HG02678 (cell line): ENCODE results near the gene KRTAP5-11.
"Not testable (repeated sequence)": the region's sequence is repeated elsewhere in the genome, so short reads cannot be mapped to it uniquely, and the experiment has no call there.

ENCODE experiments used
- ATAC-seq: cut with Tn5 transposase; IDR thresholded peaks from one replicate; pipeline ENCODE4 v1.9.1; 2021; ENCODE audit warnings: mild to moderate bottlenecking, moderate library complexity; ENCODE audit not compliant: unreplicated experiment

The KRTAP5-11 gene, protein sequence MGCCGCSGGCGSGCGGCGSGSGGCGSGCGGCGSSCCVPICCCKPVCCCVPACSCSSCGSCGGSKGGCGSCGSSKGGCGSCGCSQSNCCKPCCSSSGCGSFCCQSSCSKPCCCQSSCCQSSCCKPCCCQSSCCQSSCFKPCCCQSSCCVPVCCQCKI

DNA sequence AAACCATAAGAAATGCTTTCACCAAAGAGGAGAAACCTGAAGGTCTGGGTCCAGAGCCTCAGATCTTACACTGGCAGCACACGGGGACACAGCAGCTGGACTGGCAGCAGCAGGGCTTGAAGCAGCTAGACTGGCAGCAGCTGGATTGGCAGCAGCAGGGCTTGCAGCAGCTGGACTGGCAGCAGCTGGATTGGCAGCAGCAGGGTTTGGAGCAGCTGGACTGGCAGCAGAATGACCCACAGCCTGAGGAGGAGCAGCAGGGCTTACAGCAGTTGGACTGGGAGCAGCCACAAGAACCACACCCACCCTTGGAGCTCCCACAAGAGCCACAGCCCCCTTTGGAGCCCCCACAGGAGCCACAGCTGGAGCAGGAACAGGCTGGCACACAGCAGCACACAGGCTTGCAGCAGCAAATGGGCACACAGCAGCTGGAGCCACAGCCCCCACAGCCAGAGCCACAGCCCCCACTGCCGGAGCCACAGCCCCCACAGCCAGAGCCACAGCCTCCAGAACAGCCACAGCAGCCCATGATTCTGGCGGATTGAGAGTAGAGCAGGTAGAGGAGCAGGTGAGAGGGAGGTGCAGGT lies at the start of gene KRTAP5-11:
TSS of gene KRTAP5-11 (minus strand) at position 567 of the 587 bp plus-strand sequence. CDS start at position 529, 38 bp downstream.
- ATAC-seq, result no peak

DNA sequence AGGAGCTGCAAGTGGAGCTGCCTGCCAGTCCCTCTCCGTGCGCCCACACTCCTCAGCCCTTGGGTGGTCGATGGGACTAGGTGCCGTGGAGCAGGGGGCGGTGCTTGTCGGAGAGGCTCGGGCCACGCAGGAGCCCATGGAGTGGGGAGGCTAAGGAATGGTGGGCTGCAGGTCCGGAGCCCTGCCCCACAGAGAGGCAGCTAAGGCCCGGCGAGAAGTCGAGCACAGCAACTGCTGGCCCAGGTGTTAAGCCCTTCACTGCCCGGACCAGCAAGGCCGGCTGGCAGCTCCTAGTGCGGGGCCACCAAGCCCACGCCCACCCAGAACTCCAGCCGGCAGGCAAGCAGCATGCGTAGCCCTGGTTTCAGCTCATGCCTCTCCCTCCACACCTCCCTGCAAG lies 48.9 kb upstream of the KRTAP5-11 start:
- not testable (repeated sequence) for ATAC-seq

DNA sequence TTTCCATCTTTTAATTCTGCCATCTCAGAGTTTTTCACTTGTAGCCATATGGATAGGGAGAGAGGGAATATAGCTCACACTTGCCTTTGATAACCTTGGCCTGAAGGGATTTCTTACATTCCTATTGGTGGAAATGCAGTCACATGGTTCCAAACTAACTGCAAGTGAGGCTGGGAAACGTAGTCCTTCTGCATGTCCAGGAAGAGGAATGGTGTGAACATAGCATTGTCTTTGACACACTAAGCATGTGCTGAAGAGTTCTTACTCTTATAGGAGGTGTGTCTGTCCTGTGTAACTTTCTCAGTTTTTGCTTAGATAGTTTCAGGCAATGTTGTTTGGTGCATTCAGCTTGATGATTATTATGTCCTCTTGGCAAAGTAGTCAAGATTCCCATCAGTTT lies 47.4 kb upstream of the KRTAP5-11 start:
- ATAC-seq, result not testable (repeated sequence)

DNA sequence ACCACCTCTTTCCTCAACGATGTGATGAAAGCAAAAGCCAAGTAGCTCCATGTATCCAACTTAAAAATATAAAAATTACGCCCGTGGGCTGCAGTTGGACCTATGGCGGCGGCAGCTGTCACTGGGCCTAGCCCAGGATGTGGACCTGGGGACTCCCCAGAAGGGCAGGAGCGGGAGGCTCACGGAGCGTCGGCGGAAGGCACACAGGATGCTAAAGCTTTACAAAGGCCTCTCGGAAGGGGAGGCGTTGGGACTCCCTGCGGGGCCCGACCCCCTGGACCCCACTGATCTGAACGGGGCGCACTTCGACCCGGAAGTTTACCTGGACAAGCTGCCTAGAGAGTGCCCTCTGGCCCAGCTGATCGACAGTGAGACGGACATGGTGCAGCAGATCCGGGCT lies 46.3 kb upstream of the KRTAP5-11 start:
- not testable (repeated sequence) for ATAC-seq

DNA sequence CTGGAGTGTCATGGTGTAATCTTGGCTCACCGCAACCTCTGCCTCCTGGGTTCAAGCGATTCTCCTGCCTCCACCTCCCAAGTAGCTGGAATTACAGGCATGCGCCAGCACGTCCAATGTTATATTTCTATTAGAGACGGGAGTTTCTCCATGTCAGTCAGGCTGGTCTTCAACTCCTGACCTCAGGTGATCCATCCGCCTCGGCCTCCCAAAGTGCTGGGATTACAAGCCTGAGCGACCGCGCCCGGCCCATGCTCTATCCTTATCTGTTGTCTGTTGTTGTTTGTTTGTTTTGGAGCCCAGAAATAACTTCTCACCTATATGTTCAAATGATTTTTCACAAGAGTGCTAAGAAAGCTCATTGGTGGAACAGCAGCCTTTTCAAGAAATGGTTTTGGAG lies 40.6 kb upstream of the KRTAP5-11 start:
- not testable (repeated sequence) for ATAC-seq

DNA sequence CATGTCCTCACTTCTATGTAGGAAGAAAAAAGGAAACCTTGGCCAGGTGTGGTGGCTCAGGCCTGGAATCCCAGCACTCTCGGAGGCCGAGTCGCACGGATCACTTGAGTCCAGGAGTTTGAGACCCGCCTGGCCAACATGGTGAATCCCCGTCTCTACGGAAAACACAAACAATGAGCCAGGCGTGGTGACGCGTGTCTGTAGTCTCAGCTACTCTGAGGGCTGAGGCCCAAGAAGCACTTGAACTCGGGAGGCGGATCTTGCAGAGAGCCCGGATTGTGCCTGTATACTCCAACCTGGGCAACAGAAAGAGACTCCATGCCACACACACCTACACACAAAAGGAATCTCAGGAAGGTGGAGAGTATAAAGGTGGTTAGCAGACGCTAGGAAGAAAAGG lies 39.9 kb upstream of the KRTAP5-11 start:
- ATAC-seq, result not testable (repeated sequence)

DNA sequence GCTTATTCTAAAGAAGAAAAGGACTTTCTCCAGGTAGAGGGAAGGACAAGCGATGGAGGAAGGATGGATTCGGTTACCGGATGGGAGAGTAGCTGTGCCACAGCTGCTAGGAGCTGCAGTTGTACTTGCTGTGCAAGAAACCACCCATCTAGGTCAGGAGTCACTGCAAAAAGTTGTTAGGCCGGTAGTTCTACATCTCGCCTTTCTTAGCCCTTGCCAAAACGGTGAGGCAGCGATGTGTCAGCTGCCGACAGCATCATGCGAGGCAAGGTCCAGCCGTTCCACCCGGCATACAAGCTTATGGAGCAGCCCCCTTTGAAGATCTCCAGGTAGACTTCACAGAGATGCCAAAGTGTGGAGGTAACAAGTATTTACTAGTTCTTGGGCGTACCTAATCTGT lies 32.3 kb upstream of the KRTAP5-11 start:
- not testable (repeated sequence) for ATAC-seq

DNA sequence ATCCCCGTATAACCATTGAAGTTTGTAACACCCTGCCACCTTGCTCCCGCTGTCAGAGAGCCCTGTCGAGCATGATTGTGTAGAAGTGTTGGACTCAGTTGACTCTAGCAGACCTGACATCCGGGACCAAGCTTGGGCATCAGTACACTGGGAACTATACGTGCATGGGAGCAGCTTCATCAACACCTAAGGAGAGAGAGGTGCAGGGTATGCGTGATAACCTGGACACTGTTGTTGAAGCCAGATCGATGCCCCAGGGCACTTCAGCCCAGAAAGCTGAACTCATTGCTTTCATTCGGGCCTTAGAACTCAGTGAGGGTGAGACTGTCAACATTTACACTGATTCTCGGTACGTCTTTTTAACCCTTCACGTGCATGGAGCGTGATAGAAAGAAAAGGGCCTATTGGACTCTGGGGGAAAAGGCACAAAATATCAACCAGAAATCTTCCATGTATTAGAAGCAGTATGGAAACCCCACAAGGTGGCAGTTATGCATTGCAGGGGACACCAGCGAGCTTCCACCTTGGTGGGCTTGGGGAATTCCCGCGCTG lies 31.8 kb upstream of the KRTAP5-11 start:
- not testable (repeated sequence) for ATAC-seq

DNA sequence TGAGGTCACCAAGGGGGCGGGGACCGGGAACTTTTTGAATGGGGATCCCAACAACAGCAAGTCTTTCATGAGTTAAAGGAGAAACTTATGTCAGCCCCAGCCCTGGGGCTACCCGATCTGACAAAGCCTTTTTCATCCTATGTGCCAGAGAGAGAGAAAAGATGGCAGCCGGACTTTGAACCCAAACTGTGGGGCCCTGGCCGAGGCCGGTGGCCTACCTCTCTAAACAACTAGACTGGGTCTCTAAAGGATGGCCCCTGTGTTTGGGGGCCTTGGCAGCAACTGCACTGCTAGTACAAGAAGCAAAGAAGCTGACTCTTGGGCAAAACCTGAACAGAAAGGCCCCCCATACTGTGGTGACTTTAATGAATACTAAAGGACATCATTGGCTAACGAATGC lies 31.3 kb upstream of the KRTAP5-11 start:
- not testable (repeated sequence) for ATAC-seq

DNA sequence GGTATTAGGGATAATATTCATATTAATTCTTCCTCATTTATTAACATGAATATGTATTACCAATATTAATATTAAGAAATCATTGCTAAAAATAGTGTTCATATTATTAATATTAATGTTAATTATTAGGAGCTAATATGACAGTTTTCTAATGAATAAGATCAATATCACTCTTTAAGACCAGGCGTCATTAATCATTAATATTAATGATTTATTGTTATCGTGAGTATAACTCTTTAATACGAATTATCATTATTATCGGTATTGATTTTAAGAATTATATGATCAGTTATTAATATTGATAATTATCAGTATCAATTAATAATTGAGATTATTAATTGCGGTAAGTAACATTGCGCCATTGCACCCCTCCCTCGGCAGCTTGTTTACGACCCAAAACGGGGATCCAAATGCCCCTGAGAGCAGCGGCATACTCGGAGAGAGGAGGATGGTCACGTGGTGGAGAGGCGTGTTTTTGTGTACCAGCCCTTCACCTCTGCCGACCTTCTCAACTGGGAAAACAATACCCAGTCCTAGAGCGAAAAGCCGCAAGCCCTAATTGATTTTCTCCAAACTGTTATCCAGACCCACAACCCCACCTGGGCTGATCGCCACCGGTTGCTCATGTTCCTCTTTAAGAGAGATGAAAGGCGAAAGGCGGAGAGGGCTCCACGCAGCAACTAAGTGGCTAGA lies 28.7 kb upstream of the KRTAP5-11 start:
- not testable (repeated sequence) for ATAC-seq

DNA sequence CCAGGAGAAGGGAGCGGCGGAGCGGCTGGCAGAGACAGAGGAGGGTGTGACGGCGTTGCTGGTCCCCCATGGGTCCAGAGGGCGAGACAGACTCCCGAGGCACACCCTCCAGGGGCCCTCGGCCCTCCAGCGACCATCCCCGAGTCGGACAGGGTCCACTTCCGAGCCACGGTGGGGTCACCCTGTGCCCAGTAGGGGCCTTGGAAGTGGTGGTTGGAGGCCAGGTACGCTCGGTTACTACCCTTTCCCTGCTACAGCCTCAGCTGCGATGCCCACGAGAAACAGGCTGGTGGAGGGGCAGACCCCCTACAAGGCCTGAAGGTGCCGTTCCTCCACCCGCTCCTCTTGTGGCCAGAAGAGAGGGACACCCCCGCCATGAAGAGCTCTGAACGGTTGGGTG lies 25.6 kb upstream of the KRTAP5-11 start:
- not testable (repeated sequence) for ATAC-seq

DNA sequence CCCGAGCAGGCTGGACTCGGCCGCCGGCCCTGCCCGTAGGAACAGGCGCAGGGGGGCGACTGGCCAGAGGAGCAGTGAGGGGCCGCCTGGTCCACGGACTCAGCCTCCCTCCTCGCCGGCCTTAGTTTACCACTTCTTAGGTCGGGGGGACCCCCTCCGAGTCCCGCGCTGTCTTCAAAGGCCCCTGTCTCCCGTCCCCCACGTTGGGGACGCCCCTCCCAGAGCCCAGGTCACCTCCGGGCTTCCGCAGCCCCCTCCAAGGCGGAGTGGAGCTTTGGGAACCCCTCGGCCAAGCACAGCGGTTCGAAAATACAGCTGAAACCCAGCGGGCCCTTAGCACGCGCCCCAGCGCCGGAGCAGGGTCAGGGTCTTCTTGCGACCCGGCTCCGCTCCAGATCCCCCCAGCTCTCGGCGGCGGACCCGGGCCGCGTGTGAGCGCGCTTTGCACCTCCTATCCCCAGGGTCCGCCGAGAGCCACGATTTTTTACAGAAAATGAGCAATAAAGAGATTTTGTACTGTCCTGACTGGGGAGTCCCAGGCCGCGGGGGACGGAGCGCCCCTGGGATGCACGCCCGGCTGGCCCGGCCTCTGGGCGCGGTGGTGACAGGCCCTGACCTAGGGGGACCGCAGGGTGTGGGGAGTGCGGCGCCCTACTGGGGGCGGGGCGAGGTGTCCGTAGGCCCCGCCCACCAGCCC lies 25.0 kb upstream of the KRTAP5-11 start:
- ATAC-seq, result not testable (repeated sequence)

DNA sequence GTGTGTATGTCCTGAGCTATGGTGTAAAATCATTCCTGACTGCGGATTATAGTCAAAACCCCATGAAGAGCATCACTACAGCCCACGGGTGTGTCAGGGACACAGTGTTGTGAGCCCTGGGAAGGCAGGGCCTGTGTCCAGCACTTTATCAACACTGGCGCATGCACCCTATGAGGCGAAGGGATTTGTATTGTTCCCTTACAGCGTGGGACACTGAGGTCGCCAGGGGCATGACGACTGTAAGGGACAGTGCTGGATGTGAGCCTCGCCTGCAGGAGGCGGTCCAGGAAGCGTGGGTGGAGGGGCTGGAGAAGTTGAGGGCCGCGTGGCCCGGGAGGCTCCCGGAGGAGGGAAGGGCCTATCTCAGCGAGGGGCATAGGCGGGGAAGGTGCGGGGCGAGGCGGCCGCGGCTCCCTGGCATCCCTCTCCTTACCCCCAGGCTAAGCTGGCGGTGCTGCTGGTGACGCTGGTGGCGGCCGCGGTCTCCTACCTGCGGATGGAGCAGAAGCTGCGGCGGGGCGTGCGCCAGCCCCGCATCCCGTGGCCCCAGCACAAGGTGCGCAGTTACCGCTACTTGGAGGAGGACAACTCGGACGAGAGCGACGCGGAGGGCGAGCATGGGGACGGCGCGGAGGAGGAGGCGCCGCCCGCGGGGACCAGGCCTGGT lies 24.3 kb upstream of the KRTAP5-11 start:
- not testable (repeated sequence) for ATAC-seq

DNA sequence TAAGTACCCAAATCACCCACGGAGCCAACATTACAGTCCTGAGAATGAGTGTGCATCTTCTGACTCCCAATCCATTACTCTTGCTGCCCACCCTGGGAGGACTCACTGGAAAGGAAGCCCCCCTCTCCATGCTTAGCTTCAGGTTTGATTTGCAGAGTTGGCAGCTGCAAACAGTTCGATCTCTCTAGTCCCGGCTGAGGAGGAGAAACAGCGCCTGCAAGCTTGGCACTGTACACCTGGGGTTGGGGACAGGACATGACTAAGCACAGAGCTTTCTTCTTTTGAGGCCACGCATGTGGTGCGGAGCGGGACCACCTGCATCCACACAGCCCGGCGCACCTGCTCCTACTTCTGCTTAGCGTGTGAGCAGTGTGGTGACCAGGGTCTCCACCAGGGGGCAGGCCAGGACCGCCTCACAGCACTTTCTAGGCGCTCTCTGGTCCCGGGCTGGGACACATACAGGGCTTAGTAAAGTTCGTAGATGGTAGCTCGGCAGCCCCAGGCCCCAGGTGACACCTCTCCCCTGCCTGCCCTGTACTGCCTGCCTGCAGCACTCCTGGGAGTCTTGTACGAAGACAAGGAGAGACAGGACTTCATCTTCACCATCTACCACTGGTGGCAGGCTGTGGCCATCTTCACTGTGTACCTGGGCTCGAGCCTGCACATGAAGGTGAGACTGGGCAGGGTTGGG lies 22.3 kb upstream of the KRTAP5-11 start:
- ATAC-seq, result not testable (repeated sequence)

DNA sequence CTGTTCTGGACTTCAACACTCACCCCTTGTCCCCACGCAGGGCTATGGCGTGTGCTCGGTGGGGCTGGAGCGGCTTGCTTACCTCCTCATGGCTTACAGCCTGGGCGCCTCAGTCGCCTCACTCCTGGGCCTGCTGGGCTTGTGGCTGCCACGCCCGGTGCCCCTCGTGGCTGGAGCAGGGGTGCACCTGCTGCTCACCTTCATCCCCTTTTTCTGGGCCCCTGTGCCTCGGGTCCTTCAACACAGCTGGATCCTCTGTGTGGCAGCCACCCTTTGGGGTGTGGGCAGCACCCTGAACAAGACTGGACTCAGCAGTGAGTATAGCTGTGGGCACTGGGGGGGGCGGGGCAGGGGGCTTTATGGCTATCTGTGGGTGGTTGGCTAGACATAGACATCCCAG lies 20.5 kb upstream of the KRTAP5-11 start:
- not testable (repeated sequence) for ATAC-seq

DNA sequence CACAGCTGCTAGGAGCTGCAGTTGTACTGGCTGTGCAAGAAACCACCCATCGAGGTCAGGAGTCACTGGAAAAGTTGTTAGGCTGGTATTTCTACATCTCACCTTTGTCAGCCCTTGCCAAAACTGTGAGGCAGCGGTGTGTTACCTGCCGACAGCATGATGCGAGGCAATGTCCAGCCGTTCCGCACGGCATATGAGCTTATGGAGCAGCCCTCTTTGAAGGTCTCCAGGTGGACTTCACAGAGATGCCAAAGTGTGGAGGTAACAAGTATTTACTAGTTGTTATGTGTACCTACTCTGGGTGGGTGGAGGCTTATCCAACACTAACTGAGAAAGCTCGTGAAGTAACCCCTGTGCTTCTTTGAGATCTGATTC lies 6.9 kb upstream of the KRTAP5-11 start:
- ATAC-seq, result not testable (repeated sequence)

DNA sequence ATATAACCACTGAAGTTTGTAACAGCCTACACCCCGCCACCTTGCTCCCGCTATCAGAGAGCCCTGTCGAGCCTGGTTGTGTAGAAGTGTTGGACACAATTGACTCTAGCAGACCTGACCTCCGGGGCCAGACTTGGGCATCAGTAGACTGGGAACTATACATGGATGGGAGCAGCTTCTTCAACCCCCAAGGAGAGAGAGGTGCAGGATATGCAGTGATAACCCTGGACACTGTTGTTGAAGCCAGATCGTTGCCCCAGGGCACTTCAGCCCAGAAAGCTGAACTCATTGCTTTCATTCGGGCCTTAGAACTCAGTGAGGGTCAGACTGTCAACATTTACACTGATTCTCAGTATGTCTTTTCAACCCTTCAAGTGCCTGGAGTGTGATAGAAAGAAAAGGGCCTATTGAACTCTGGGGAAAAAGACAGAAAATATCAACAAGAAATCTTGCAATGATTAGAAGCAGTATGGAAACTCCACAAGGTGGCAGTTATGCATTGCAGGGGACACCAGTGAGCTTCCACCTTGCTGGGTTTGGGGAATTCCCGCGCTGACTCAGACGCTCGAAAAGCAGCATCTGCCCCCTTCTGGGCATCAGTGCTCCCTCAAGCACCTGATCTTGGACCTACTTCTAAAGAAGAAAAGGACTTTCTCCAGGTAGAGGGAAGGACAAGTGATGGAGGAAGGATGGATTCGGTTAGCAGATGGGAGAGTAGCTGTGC lies 6.3 kb upstream of the KRTAP5-11 start:
- not testable (repeated sequence) for ATAC-seq

DNA sequence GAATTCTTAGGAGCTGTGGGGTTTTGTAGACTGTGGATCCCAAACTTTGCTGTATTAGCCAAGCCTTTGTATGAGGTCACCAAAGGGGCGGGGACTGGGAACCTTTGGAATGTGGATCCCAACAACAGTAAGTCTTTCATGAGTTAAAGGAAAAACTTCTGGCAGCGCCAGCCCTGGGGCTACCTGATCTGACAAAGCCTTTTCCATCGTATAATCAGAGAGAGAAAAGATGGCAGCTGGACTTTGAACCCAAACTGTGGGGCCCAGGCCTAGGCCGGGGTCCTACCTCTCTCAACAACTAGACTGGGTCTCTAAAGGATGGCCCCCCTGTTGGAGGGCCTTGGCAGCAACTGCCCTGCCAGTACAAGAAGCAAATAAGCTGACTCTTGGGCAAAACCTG lies 5.6 kb upstream of the KRTAP5-11 start:
- ATAC-seq, result not testable (repeated sequence)

DNA sequence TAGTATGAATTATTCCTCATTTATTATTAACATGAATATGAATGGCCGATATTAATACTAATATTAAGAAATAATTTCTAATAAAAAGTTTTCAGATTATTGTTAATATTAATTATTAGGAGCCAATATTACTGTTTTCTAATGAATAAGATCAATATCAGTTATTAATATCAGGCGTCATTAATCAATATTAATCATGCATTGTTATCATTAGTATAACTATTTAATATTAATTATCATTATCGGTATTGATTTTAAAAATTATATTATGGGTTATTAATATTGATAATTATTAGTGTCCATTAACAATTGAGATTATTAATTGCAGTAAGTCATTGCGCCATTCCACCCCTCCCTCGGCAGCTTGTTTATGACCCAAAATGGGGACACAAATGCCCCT lies 3.0 kb upstream of the KRTAP5-11 start:
- not testable (repeated sequence) for ATAC-seq
